B cell (primary cell): Measurements from ENCODE around the gene GIPC3. TPM values are rescaled to one million over a fixed set of nuclear protein-coding genes. Genes with fewer than 3 reads are reported as not detected.

ENCODE experiments used
- ATAC-seq: fragments of 200-7000 bp; cut with Tn5 transposase; one replicate; pipeline ENCODE4 v1.10.0; 2021; ENCODE audit warnings: low read depth, mild to moderate bottlenecking, moderate number of reproducible peaks, moderate library complexity
- CTCF ChIA-PET: fragments of 350-600 bp; sonication (Branson Sonifier 250); formaldehyde crosslinking; loops from one replicate; lab custom pipeline; 2021; ENCODE audit warnings: antibody characterized with exemption, inconsistent platforms; lab: Charles Lee
- POLR2A ChIA-PET: fragments of 350-600 bp; sonication (Branson Sonifier 250); formaldehyde crosslinking; loops from one replicate; lab custom pipeline; 2021; ENCODE audit warnings: antibody characterized with exemption; lab: Charles Lee
- DNase-seq: peaks from one replicate; pipeline ENCODE4 v3.0.0; 2013
- H2AFZ ChIP-seq: 2 replicates; pipeline ENCODE4 v1.6.1; 2012; ENCODE audit warnings: mild to moderate bottlenecking, low read depth, low read length; ENCODE audit not compliant: insufficient read depth, poor library complexity, severe bottlenecking
- H3K27ac ChIP-seq, 2 donors: 1 replicate in 1 of 2; 2 replicates in 1 of 2; pipeline ENCODE4 v1.5.1; 2012 to 2013; ENCODE audit warnings: low read length in 2 of 2, mild to moderate bottlenecking in 2 of 2, moderate library complexity in 1 of 2
- H3K27me3 ChIP-seq, 4 experiments: fragments of 200-600 bp in 1 of 4; sonication (generic) in 1 of 4; replicated peaks in 1 of 4; 1 replicate in 2 of 4; 2 replicates in 2 of 4; pipeline versions ENCODE4 v1.6.1 to v1.7.0; 2013 to 2016; ENCODE audit warnings: low read length in 3 of 4, mild to moderate bottlenecking in 2 of 4, mixed read lengths in 1 of 4, moderate library complexity in 1 of 4; ENCODE audit not compliant: insufficient read depth in 4 of 4, control insufficient read depth in 3 of 4; ENCODE audit errors: control extremely low read depth in 1 of 4
- H3K36me3 ChIP-seq, 2 experiments: replicated peaks in 1 of 2; 1 replicate in 1 of 2; 2 replicates in 1 of 2; pipeline versions ENCODE4 v1.6.1 to v1.7.1; 2013; ENCODE audit warnings: low read length in 1 of 2; ENCODE audit not compliant: insufficient read depth in 2 of 2, control insufficient read depth in 1 of 2; ENCODE audit errors: control extremely low read depth in 1 of 2, extremely low read depth in 1 of 2
- H3K4me1 ChIP-seq, 2 donors: fragments of 200-600 bp in 1 of 2; sonication (generic) in 1 of 2; 1 replicate in 1 of 2; 2 replicates in 1 of 2; pipeline versions ENCODE4 v1.5.1 to v1.6.1; 2013 to 2017; ENCODE audit warnings: low read length in 2 of 2; ENCODE audit not compliant: control insufficient read depth in 2 of 2, insufficient read depth in 2 of 2
- H3K4me2 ChIP-seq: replicated peaks from 2 replicates; pipeline ENCODE3; 2012; ENCODE audit warnings: mild to moderate bottlenecking, low read depth, low read length; ENCODE audit not compliant: poor library complexity, severe bottlenecking
- H3K4me3 ChIP-seq, 5 experiments: fragments of 200-600 bp in 1 of 5; sonication (generic) in 1 of 5; 1 replicate in 3 of 5; 2 replicates in 2 of 5; pipeline versions ENCODE4 v1.5.1 to v1.7.0; 2011 to 2016; ENCODE audit warnings: low read length in 4 of 5, mild to moderate bottlenecking in 4 of 5, low read depth in 2 of 5, control low read depth in 1 of 5, moderate library complexity in 1 of 5; ENCODE audit not compliant: insufficient read depth in 1 of 5; ENCODE audit errors: control extremely low read depth in 1 of 5, extremely low read depth in 1 of 5
- H3K79me2 ChIP-seq: fragments of 200-600 bp; sonication (generic); one replicate; pipeline ENCODE4 v1.6.0; 2016; ENCODE audit warnings: low read length; ENCODE audit not compliant: control insufficient read depth, insufficient read depth
- H3K9ac ChIP-seq: fragments of 200-600 bp; sonication (generic); 2 replicates; pipeline ENCODE4 v1.6.1; 2017; ENCODE audit warnings: mild to moderate bottlenecking, low read length, moderate library complexity
- H3K9me3 ChIP-seq, 3 donors: one replicate each; pipeline versions ENCODE4 v1.6.1 to v1.7.1; 2013; ENCODE audit warnings: low read length in 2 of 3; ENCODE audit not compliant: control insufficient read depth in 2 of 3, insufficient read depth in 1 of 3; ENCODE audit errors: control extremely low read depth in 1 of 3
- H4K20me1 ChIP-seq: 2 replicates; pipeline ENCODE4 v1.6.0; 2012; ENCODE audit warnings: mild to moderate bottlenecking, low read length; ENCODE audit not compliant: insufficient read depth, control insufficient read depth, poor library complexity, severe bottlenecking
- H3K27ac Mint-ChIP-seq: one replicate; pipeline ENCODE4 v1.8.0; 2021; ENCODE audit warnings: mixed read lengths
- H3K27me3 Mint-ChIP-seq: one replicate; pipeline ENCODE4 v1.8.0; 2021; ENCODE audit warnings: mixed read lengths
- H3K4me1 Mint-ChIP-seq: one replicate; pipeline ENCODE4 v1.8.0; 2021; ENCODE audit warnings: mixed read lengths
- H3K4me3 Mint-ChIP-seq: one replicate; pipeline ENCODE4 v1.8.0; 2021; ENCODE audit warnings: mixed read lengths
- H3K9me3 Mint-ChIP-seq: one replicate; pipeline ENCODE4 v1.8.0; 2022; ENCODE audit warnings: mixed read lengths; ENCODE audit not compliant: insufficient read depth
- EZH2 ChIP-seq: IDR thresholded peaks from 2 replicates; pipeline ENCODE4 v1.6.1; 2012; ENCODE audit warnings: borderline replicate concordance, low read depth, mild to moderate bottlenecking, moderate library complexity, low read length; ENCODE audit not compliant: insufficient read depth, poor library complexity, severe bottlenecking
- WGBS: methylation state at CpG from one replicate; pipeline ENCODE4 v1.1.5; 2013; ENCODE audit warnings: missing lambda C conversion rate; ENCODE audit not compliant: insufficient coverage; 5-methylcytosine and 5-hydroxymethylcytosine counted together
- intact Hi-C: fragments of 100-400 bp; cut with micrococcal nuclease; formaldehyde crosslinking; loops from one replicate; pipeline ENCODE4 v1.10.0; 2022
- polyA plus RNA-seq: library from polyadenylated mRNA; depleted of rRNA; stranded (reverse); fragments of >200 nt; gene quantifications from 2 replicates; pipeline ENCODE4 v1.2.3, GENCODE V29; 2012
- total RNA-seq, 2 donors: library from RNA; stranded (reverse); fragments of 120-200 nt in 1 of 2; gene quantifications; 1 replicate in 1 of 2; 2 replicates in 1 of 2; pipeline versions ENCODE4 v1.2.3 to v1.2.4, GENCODE V29; 2013 to 2022
- TF ChIP-seq, protein P1 (sequence below): fragments of 200-600 bp; IDR thresholded peaks from one replicate; pipeline ENCODE4 v1.8.0; 2022; ENCODE audit warnings: antibody characterized with exemption, mild to moderate bottlenecking

The GIPC3 gene
- total and polyA plus RNA-seq, 2 donors (not counting 1 experiment from before 2014, with no cell fraction given) = 0.47 to 0.48 TPM

DNA sequence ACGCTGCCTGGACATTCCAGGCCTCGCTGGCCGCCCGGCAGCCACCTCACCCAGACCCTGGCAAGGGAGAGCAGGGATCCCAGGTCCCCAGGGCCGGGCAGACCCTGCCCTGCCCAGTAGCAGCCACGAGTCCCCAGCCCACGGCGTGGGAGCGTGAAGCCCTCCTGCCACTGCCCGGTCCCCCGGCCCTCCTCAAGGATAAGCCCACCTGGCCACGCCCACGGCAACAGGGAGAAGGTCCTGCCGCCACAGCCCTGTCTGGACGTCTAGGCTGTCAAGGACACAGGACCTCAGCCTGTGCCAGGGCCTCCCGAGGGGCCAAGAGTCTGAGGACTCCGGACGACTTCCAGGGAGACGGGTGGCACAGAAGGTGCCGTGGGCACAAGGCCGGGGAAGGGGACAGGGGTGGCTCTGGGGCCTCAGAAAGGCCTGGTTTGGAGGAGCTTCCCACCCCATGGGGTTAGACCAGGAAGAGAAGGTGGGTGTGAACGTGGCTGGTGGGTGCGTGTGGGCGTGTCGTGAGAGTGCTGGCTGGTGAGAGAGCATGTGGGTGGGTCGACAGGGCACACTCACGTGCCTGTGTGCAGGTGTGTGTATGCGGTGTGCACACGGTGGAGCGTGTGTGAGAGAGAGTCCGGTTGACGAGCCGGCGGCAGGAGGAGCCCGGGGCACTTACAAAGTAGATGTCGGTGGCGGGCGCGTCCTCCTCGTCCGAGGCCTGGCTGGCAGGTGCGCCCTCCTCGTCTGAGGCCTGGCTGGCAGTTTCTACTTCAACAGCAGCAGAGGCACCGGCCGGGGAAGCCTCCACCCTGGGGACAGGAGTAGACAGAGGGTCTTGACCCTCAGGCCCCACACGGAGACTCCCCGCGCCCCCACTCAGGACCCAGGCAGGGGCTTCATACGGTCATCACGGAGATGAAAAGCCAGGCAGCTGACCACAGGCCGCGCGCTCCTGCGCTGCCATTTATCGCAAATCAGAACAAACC, 53.2 kb downstream of the GIPC3 start:
- no peak overlapping the region for H3K27ac Mint-ChIP-seq
- DNase-seq (no peak), ATAC-seq (no peak)
- no peaks in the 10 kb centered on the region for H3K27me3 Mint-ChIP-seq
- Histone ChIP-seq H4K20me1 (no peaks in the 10 kb centered on the region), H3K36me3 (peaks cover 0 to 11% of the 10 kb centered on the region in 2 experiments), H3K27me3 (no peaks in the 10 kb centered on the region), H3K79me2 (no peaks in the 10 kb centered on the region), H3K9ac (no peak overlapping the region), H3K4me1 (no peaks in the 10 kb centered on the region), H2AFZ (no peak overlapping the region), H3K4me2 (no peak overlapping the region), H3K27ac (no peak overlapping the region), H3K4me3 (no peak overlapping the region), H3K9me3 (peaks cover 0 to 4% (median 0%) of the 10 kb centered on the region in 3 donors)
- ChIA-PET POLR2A (interaction anchor here (0.7 kb wide), 1 partner anchor 11 kb away, joined by 5 read pairs; no protein-coding TSS in a partner anchor), CTCF (no interaction called here)
- H3K4me3 Mint-ChIP-seq = no peak overlapping the region
- H3K4me1 Mint-ChIP-seq = no peaks in the 10 kb centered on the region
- TF ChIP-seq EZH2 = no peak
- TF ChIP-seq, protein P1, sequence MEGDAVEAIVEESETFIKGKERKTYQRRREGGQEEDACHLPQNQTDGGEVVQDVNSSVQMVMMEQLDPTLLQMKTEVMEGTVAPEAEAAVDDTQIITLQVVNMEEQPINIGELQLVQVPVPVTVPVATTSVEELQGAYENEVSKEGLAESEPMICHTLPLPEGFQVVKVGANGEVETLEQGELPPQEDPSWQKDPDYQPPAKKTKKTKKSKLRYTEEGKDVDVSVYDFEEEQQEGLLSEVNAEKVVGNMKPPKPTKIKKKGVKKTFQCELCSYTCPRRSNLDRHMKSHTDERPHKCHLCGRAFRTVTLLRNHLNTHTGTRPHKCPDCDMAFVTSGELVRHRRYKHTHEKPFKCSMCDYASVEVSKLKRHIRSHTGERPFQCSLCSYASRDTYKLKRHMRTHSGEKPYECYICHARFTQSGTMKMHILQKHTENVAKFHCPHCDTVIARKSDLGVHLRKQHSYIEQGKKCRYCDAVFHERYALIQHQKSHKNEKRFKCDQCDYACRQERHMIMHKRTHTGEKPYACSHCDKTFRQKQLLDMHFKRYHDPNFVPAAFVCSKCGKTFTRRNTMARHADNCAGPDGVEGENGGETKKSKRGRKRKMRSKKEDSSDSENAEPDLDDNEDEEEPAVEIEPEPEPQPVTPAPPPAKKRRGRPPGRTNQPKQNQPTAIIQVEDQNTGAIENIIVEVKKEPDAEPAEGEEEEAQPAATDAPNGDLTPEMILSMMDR = no peak
- H3K9me3 Mint-ChIP-seq = no peaks in the 10 kb centered on the region
- 95% methylated on average over 55 of the region's 55 CpGs for WGBS
- intact Hi-C loops = no loop called here

GRCh38 chr19:3639479-3639878, 54.2 kb downstream of the GIPC3 start:
- Mint-ChIP-seq H3K4me3 (no peak overlapping the region), H3K9me3 (no peaks in the 10 kb centered on the region), H3K4me1 (no peaks in the 10 kb centered on the region), H3K27ac (no peak overlapping the region), H3K27me3 (no peaks in the 10 kb centered on the region)
- Histone ChIP-seq H3K27ac (no peak overlapping the region), H3K4me2 (no peak overlapping the region), H3K36me3 (peaks cover 0 to 11% of the 10 kb centered on the region in 2 experiments), H3K9me3 (peaks cover 0 to 4% (median 0%) of the 10 kb centered on the region in 3 donors), H3K27me3 (no peaks in the 10 kb centered on the region), H2AFZ (no peak overlapping the region), H3K9ac (no peak overlapping the region), H4K20me1 (no peaks in the 10 kb centered on the region), H3K79me2 (no peaks in the 10 kb centered on the region), H3K4me3 (no peak overlapping the region), H3K4me1 (no peaks in the 10 kb centered on the region)
- ChIA-PET CTCF (no interaction called here), POLR2A (interaction anchor here (0.7 kb wide), 1 partner anchor 12 kb away, joined by 5 read pairs; no protein-coding TSS in a partner anchor)
- ATAC-seq = no peak
- DNase-seq = no peak
- 97% methylated on average over 11 of the region's 13 CpGs for WGBS
- intact Hi-C loops = no loop called here
- TF ChIP-seq, protein P1 = no peak
- no peak for TF ChIP-seq EZH2
